OCI-LY7 (cell line): ENCODE data around the gene GTF2H1.

Source experiments
- CTCF ChIP-seq: fragments of 200-600 bp; sonication (generic); conservative IDR thresholded peaks from 2 replicates; pipeline ENCODE4 v1.5.1; 2014; ENCODE audit warnings: mild to moderate bottlenecking, antibody characterized with exemption, low read length, moderate library complexity, mixed read lengths
- EZH2phosphoT487 ChIP-seq: fragments of 200-600 bp; sonication (generic); IDR thresholded peaks from 2 replicates; pipeline ENCODE4 v1.6.1; 2018; ENCODE audit warnings: low read depth, borderline replicate concordance, mild to moderate bottlenecking, mixed run types, antibody characterized with exemption, low read length, moderate library complexity, mixed read lengths

GRCh38 chr11:18309691-18310090, 12.7 kb upstream of the GTF2H1 start:
- TF ChIP-seq CTCF (no peak), EZH2phosphoT487 (no peak)
